Effector CD8-positive, alpha-beta T cell (primary cell): ENCODE data around the gene GSE1.
A peak's percentile ranks its signal among the peaks of the same experiment; 100 is the strongest.

Source experiments
- DNase-seq: peaks from one replicate; lab custom pipeline; 2025; lab: John Stamatoyannopoulos, UW
- total RNA-seq, 4 experiments: gene quantifications; one replicate each; lab custom pipeline; 2026; lab: John Stamatoyannopoulos, UW

The GSE1 gene
- 31.7 to 100 (median 61.2) reads per million in 4 experiments for total RNA-seq

DNA sequence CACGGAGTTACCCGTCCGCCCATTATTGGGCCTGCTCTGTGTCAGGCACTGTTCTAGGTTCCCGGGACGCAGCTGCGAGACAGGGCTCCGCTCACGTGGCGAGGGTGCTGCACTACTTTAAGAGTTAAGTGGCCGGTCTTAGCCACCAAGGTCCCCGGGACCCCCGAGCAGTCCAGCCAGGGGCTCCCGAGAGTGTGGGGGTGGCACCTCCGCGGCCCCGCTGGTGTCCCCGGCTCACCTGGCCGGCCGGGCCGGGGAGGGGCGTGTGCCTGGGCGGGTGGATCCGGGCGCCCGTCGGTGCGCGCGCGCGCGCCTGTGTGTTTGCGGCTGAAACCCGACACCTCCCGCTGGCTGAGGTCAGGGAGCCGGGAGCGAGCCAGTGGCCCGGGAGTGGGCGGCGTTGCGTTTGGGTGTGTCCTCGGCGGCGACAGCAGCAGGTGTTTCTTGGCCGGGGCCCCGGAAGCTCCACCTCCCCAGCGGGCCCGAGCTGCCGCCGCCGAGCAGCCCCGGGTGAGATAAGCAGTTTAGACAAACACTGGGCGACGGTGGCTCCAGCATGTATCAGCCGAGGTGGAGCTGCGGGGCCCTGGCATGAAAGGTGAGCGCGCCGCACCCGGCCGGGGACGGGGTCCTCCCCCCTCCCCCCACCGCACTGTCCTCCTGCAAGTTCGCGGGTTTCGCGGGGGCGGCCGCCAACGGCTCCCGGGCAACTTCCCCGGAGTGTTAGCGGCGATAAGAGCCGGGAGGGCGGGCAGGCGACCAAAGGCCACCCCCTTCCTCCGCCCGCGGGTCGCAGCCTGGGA lies at the start of gene GSE1:
TSS of gene GSE1 (plus strand) at position 522 of the 803 bp plus-strand sequence. CDS start at position 592, 70 bp downstream.
- peak; percentile 36 for DNase-seq

- no peak for DNase-seq
Observed at GRCh38 chr16:85563515-85564276, 49.4 kb upstream of the GSE1 start.

DNA sequence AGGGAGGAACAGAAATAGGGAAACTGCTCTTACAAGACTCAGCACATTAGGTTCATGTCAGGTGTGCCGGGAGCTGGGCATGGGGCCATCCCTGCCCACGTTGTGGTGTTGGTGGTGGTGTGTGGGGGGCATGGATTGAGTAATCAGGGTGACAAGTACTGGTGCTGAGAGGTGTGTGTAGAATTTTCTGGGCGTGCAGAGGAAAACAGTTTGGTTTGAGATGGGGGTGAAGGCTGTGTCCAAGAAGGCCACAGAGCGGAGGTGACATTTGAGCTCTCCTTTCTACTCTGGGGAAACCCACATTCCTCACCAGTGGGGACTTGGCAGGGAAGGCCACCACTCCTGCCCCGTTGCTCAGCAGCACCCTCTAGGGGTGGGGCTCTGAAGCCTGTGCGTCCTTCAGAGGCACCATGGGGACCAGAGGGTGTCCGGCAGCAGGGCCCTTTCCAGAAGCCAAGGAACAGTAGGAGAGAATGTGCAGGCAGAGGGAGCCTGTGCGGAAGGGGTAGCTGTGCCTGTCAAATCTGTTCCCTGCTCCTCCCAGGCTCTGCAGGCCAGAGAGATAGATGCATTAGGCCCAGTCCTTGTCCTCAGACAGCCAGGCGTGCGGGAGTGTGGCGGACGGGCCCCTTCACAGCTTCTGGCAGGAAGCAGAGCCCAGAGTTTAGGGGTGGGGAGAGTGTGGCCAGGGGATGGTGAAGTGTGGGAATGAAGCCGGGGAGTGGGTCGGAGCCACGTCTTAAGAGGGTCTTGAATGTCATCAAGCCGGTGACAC lies 48.7 kb upstream of the GSE1 start:
- peak; percentile 15 for DNase-seq

DNA sequence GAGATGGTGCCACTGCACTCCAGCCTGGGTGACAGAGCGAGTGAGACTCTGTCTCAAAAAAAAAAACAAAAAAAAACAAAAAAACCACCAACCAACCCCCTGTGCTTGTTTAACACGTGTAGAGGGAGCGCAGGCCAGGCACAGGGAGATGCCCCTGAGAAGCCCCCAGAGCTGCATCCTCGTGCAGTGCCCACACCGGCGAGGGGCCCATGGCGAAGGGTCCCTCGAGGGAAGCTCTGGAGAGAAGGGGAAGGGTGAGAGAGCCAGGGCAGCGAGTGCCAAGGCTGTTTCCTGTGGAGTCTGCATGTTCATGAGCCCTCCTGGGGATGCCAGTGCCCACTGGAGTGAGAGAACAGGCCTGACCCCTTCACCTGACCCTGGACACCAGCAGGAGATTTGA lies 47.8 kb upstream of the GSE1 start:
- DNase-seq: no peak

DNA sequence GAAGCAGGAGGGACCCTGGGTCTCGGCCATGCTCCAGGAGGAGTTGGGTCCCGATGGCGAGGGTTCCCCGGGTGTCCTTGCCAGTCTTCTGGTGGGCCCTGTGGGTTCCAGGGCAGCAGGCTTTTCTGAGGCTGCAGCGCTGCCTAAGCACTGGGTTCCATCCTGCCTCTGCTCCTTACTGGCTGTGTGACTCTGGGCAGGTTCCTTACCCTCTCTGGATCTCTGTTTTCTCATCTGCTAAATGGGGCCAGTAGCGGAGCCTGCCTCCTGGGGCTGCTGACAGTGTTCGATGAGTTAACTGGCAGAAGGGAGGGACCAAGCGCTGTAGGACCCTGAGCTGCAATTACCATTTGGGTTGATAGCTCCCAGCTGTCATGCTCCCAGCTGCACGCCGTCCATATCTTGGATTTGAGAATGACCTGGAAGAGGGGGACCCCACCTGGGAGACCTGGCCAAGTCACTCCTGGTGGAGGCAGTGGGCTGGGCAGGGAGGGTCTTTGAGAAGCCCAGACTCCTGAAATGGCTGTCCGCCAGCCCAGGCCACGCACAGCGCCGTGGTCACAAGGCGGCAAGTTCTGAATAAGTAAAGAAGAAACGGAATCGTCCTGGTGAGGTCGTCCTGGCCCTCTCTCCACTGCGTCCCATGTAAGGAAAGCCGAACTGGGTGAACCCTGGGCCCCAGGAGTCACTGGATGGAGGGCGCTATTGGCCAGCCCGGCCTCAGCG lies 47.2 kb upstream of the GSE1 start:
- no peak for DNase-seq

DNA sequence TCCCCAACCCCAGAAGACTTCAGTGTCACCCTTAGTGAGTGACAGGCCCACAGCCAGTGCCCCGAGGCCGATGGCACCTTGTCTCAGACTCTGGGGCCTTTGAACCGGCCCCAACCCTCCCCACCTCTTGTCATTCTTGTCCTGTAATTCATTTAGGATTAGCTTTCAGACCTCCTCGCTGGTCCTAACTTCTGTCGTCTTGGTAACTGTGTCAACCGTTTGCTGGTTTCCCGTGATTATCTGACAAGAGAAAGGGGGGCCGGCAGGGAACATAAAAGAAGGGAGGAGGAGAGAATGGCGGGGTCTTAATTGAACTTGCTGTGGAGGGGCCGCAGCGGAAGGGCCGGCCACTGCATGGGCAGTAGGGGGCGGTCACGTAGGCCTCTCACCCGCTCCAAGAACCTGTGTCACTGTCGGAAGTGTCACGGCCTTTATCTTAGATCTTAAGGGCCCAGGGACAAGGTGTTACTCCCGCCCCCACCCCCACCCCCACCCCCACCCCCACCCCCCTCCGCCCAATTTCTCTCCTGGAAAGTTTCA lies 46.5 kb upstream of the GSE1 start:
- DNase-seq: no peak

- no peak for DNase-seq
Observed at GRCh38 chr16:85567101-85567866, 45.8 kb upstream of the GSE1 start.

DNA sequence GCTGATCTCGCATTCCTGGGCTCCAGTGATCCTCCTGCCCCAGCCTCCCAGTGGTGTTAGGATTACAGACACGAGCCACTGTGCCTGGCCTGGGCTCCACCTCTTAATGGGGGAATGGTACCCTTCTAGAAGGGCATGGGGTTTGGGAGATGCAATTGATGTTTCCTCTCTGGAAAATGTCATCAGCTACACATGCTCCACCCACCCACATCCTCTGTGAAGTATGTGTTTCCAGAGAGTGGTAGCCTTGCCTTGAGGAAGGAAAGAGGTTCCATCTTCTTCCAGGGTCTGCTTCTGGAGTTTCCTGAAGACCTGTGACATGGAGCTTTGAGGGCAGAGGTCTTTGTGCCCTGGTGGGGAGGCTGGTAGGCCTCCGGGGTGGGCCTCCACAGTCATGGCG lies 45.2 kb upstream of the GSE1 start:
- DNase-seq: no peak

- DNase-seq: no peak
Observed at GRCh38 chr16:85568519-85568918, 44.6 kb upstream of the GSE1 start.

DNA sequence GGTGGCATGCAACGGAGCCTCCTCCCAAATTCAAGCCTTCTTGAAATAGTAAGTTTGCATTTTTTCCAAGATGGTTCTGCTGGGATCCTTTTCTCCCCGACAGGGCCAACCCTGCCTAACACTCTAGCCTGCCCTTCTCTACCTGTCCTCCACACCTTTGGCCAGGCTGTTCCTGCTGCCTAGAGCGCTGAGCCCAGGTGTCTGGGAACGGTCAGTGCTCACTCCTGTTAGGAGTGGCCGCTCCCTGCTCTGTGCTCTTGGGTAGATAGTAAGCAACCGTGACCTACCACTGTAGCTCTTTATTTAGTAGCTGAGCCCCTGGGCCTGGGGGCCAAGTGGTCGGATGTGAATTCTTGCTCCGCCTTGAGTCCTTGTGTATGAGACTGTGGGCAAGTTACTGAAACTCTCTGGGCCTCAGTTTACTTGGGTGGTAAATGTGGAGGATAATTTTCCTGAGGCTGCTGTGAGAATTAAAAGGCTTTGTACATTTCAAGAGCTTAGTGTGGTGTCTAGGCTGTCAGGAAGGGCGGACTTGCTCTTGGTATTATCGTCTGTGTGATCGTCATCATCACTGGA lies 44.0 kb upstream of the GSE1 start:
- no peak for DNase-seq

GRCh38 chr16:85569615-85570212 lies 43.4 kb upstream of the GSE1 start:
- DNase-seq: no peak

DNA sequence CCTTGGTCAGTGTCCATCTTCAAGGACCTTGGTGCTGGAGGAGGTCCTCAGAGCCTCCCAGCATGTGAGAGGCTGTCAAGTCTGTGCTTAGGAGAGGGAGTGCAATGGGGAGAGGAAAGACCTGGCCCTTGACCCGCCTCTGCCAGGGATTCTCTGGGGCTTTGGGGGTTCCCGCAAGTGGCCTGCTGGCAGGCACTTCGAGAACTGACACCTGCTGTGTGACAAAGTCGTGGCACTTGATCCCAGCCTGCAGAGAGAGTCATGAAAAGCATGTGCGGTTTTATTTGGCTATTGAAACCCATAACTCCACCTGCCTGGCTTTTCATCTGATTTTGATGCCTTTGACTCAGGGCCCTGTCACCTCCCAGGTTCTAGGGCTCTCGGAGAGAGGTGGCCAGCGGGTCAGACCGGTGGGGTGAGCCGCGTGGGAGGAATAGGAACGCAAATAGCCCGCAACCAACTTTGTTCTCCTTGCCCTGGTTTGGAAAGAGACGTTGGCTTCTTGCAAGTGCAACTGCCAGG lies 42.8 kb upstream of the GSE1 start:
- no peak for DNase-seq

- DNase-seq: no peak
Observed at GRCh38 chr16:85570735-85571562, 42.2 kb upstream of the GSE1 start.

DNA sequence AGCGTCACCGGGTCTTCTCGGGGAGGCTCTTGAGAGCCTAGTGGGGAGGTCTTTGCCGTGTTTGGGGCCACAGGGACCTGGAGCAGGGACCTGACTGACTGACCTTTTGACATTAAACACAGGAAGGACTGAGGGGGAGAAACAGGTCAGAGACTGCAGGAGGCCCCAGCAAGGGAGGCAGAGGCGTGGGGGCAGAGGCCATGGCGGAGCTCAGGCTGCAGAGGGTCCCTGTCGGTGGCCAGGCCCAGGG lies 41.6 kb upstream of the GSE1 start:
- no peak for DNase-seq

- no peak for DNase-seq
Observed at GRCh38 chr16:85571813-85572619, 41.1 kb upstream of the GSE1 start.

GRCh38 chr16:85573045-85573695 lies 40.0 kb upstream of the GSE1 start:
- no peak for DNase-seq
